Posterior vena cava (tissue), 2 donors: Measurements from ENCODE around the gene ADAM20. TPM values are rescaled to one million over a fixed set of nuclear protein-coding genes. Genes with fewer than 3 reads are reported as not detected.
"Not testable (repeated sequence)": the region's sequence is repeated elsewhere in the genome, so short reads cannot be mapped to it uniquely, and the experiment has no call there.

Experiments
- DNase-seq: peaks from one replicate; pipeline ENCODE4 v3.0.0-alpha.2; 2020; ENCODE audit warnings: low spot score
- intact Hi-C, 2 donors: fragments of 100-400 bp; cut with DNase I; formaldehyde crosslinking; loops; one replicate each; pipeline versions ENCODE4 v1.14.1 to v1.14.2; 2022 to 2023
- total RNA-seq, 2 donors: library from RNA; stranded (reverse); fragmentation: NEBNext Ultra II Directional; extraction: Animal tissue kit (Norgen Biotek cat#: 25700); gene quantifications; one replicate each; pipeline ENCODE4 v1.2.1, GENCODE V29; 2021
- donor health status: DM: yes; HTN: yes; CAD: no.
- donor health status: DM: yes; HTN: yes; CAD: no.

The ADAM20 gene
- total RNA-seq, 2 donors from 2014 or later, result 1.1 to 1.3 TPM

DNA sequence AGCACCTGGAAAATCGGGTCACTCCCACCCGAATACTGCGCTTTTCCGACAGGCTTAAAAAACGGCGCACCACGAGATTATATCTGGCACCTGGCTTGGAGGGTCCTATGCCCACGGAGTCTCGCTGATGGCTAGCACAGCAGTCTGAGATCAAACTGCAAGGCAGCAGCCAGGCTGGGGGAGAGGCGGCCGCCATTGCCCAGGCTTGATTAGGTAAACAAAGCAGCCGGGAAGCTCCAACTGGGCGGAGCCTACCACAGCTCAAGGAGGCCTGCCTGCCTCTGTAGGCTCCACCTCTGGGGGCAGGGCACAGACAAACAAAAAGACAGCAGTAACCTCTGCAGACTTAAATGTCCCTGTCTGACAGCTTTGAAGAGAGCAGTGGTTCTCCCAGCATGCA, 59.3 kb downstream of the ADAM20 start:
- intact Hi-C loops, result loop anchor here in 1 of 2 donors (10.0 kb wide), 1 partner anchor 1519 kb away; no protein-coding TSS in a partner anchor
- not testable (repeated sequence) for DNase-seq

DNA sequence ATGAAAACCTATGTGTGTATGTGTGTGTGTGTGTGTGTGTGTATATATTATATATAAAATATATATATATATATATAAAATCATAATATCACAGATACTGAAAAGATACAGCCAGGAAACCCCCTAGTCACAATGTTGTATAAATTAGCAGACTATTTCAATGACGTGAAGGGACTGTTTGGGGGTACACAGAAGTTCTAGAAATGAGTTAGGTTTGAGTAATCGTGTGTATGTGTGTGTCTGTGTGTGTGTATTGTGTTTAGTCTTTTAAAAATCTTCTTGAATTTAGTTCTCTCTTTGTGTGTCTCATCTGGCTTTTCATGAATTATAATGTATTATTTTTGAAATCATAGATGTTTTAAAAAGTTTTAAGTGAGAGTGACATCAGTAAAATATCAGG, 61.0 kb downstream of the ADAM20 start:
- intact Hi-C loops, result loop anchor here in 1 of 2 donors (10.0 kb wide), 1 partner anchor 1521 kb away; no protein-coding TSS in a partner anchor
- DNase-seq, result no peak

Other genes with a start within 250 kb of the ADAM20 start
- gene COX16, start 175.3 kb downstream of the ADAM20 start, total RNA-seq, result 10 to 100 TPM; 19.3 to 22.4 TPM
- gene SYNJ2BP, start 117.9 kb downstream of the ADAM20 start, total RNA-seq, result 10 to 100 TPM; 33.7 to 35.9 TPM
- not detected for gene ADAM21, start 82.8 kb downstream of the ADAM20 start, total RNA-seq
- gene MED6, start 65.7 kb upstream of the ADAM20 start, total RNA-seq, result 10 to 100 TPM; 22.1 to 27.3 TPM
- gene TTC9, start 106.9 kb upstream of the ADAM20 start, total RNA-seq, result 1 to 10 TPM in 1 of 2 donors, under 1 TPM in 1; 0.83 to 1.0 TPM